Suprapubic skin (tissue), 3 donors: ENCODE results near the gene KLF7.

Experiments used
- CTCF ChIP-seq, 2 donors: fragments of 200-600 bp in 1 of 2; fragments of 450-650 bp in 1 of 2; sonication (generic) in 1 of 2; IDR thresholded peaks; one replicate each; pipeline ENCODE4 v1.5.1; 2016 to 2019; ENCODE audit warnings: antibody characterized with exemption in 2 of 2, mild to moderate bottlenecking in 1 of 2, moderate library complexity in 1 of 2
- POLR2AphosphoS5 ChIP-seq, 3 donors: sonication (generic); formaldehyde crosslinking; IDR thresholded peaks; one replicate each; pipeline ENCODE4 v1.6.1; 2017; ENCODE audit warnings: antibody characterized with exemption in 3 of 3

DNA sequence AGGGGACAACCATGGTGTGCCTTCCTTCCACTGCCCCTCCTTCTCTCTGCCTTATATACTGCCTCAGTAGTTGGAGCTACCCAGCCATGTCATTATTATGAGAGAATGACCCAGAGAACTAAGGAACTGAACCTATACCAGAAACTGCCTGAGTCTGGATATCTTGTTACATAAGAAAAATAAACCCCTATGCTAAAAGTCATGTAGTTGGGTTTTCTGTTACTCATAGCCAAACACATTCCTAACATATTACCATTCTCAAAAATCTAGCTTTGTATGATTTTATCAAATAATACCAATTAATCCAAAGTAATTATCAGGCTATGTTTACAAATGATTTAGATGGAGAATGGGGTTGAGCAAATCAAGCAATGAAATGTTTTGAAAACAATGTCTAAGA is 15.0 kb upstream of the KLF7 start:
- TF ChIP-seq POLR2AphosphoS5 (IDR thresholded peaks at IDR 0.05) (no peak), CTCF (IDR thresholded peaks at IDR 0.05) (no peak)
